Measurements from ENCODE around the gene SMURF2. TPM values are rescaled to one million over a fixed set of nuclear protein-coding genes. Genes with fewer than 3 reads are reported as not detected.
A peak's percentile ranks its signal among the peaks of the same experiment; 100 is the strongest.

The SMURF2 gene
- total RNA-seq, 1 experiment from 2014 or later: 127 TPM

GRCh38 chr17:64632194-64632593 is 29.9 kb downstream of the SMURF2 start (continued):
- TF ChIP-seq REST (IDR thresholded peaks at IDR 0.05; ENCODE audit: low read depth) (no peak), CBX3 (IDR thresholded peaks at IDR 0.05; ENCODE audit: low read depth) (no peak)

GRCh38 chr17:64630309-64631223 is 31.5 kb downstream of the SMURF2 start:
- H4K20me1 ChIP-seq (ENCODE audit: insufficient read depth): peaks cover 47% of the 10 kb centered on the region
- H3K9me2 ChIP-seq (ENCODE audit: insufficient read depth): no peaks in the 10 kb centered on the region
- H3K9ac ChIP-seq (ENCODE audit: low read length): no peak overlapping the region
- ChIA-PET RAD21 (ENCODE audit: low non-redundant PET in 1 of 2, low total read pairs in 2 of 2, uncharacterized antibody in 2 of 2, unreplicated experiment in 2 of 2) (no interaction called here), CTCF (interaction anchor here (1.2 kb wide), 1 partner anchor 211 kb away, joined by 3 read pairs; no protein-coding TSS in a partner anchor), POLR2A (interaction anchor here (1.0 kb wide), 1 partner anchor 76 kb away, joined by 4 read pairs; no protein-coding TSS in a partner anchor)
- DNase-seq (ENCODE audit: low read depth, low spot score): no peak
- no peak for ATAC-seq
- no TSS peak for BruUV-seq (replicated peaks)
- H3K79me2 ChIP-seq (ENCODE audit: insufficient read depth, low read length): peaks cover 100% of the 10 kb centered on the region
- intact Hi-C loops (cut with micrococcal nuclease): no loop called here
- H2AFZ ChIP-seq (ENCODE audit: low read depth, low read length, poor library complexity, severe bottlenecking): no peak overlapping the region
- 0 out of 4 replicates have a peak, but pooled peaks cover 0 to 4% of the 10 kb centered on the region in 2 experiments for H3K36me3 ChIP-seq (ENCODE audit: control insufficient read depth in 1 of 2, insufficient read depth in 2 of 2, low read length in 2 of 2)
- H3K4me1 ChIP-seq (ENCODE audit: control insufficient read depth in 1 of 2, insufficient read depth in 2 of 2, low read length in 2 of 2): peaks cover 8 to 75% of the 10 kb centered on the region in 2 experiments; a peak in 3 of 4 replicates
- no peak overlapping the region for H3K27ac ChIP-seq (ENCODE audit: low read depth, low read length)
- H3K4me3 ChIP-seq (replicated peaks in 1 of 2; ENCODE audit: low read depth in 1 of 2, low read length in 2 of 2): no peak overlapping the region
- no peaks in the 10 kb centered on the region for H3K27me3 ChIP-seq (ENCODE audit: insufficient read depth, low read length)
- no peak overlapping the region for H3K4me2 ChIP-seq (ENCODE audit: low read length)
- no peaks in the 10 kb centered on the region for H3K9me3 ChIP-seq (ENCODE audit: control insufficient read depth in 1 of 2, insufficient read depth in 1 of 2, low read depth in 1 of 2, low read length in 2 of 2)
- TF ChIP-seq EZH2 (IDR thresholded peaks at IDR 0.05): no peak
- TF ChIP-seq CEBPB (IDR thresholded peaks at IDR 0.05; ENCODE audit: low read depth): no peak
- no peak for TF ChIP-seq SRF (IDR thresholded peaks at IDR 0.05; ENCODE audit: low read depth)
- no peak for TF ChIP-seq SIN3A (IDR thresholded peaks at IDR 0.05; ENCODE audit: low read depth)
- TF ChIP-seq JUND (IDR thresholded peaks at IDR 0.05): no peak
- TF ChIP-seq SP1 (IDR thresholded peaks at IDR 0.05; ENCODE audit: low read depth): no peak
- TF ChIP-seq POLR2AphosphoS5 (IDR thresholded peaks at IDR 0.05; ENCODE audit: low read depth, low read length): 0 out of 2 replicates have a peak, but pooled peaks have one; percentile 12

Data from HCT116 (cell line).